Measurements from ENCODE around the gene NCBP3.

The NCBP3 gene

GRCh38 chr17:3768769-3769168 is 77.3 kb downstream of the NCBP3 start:
- TF ChIP-seq CTCF (IDR thresholded peaks at IDR 0.05): no peak

GRCh38 chr17:3768341-3768740 is 77.7 kb downstream of the NCBP3 start:
- no peak for TF ChIP-seq CTCF (IDR thresholded peaks at IDR 0.05)

DNA sequence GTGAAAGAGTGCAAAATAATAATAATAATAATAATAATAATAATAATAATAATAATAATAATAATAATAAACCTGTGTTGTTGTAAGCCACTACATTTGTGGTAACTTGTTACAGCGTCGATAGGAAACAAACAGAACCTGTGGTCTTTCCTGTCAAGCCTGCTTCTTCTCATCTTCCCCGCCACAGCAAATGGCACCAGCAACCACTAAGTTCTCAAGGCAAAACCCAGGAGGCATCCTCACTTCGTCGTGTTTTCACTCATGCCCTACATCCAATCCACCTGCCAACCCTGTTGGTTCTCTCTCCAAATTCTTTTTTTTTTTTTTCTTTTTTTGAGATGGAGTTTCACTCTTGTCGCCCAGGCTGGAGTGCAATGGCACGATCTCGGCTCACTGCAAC is 79.3 kb downstream of the NCBP3 start:
- no peak for TF ChIP-seq CTCF (IDR thresholded peaks at IDR 0.05)

DNA sequence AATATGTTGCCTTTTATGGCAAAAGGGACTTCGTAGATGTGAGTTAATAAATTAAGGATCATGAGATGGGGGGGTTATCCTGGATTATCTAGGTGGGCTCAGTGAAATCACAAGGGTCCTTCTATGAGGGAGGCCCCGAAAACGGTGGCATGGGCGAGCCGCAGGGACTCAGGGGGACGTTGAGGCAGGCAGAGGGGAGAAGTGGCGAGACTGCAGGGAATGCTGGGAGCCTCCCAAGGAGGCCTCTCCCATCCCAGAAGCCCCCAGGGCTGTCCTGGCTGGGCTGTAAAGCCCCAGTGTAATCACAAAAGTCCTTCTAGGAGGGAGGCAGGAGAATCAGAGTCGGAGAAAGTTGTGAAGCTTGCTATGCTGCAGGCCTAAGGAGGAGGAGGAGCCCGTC is 80.1 kb downstream of the NCBP3 start:
- TF ChIP-seq CTCF (IDR thresholded peaks at IDR 0.05): no peak

- no peak for TF ChIP-seq CTCF (IDR thresholded peaks at IDR 0.05)
Measured at GRCh38 chr17:3763777-3764170, 82.3 kb downstream of the NCBP3 start.

DNA sequence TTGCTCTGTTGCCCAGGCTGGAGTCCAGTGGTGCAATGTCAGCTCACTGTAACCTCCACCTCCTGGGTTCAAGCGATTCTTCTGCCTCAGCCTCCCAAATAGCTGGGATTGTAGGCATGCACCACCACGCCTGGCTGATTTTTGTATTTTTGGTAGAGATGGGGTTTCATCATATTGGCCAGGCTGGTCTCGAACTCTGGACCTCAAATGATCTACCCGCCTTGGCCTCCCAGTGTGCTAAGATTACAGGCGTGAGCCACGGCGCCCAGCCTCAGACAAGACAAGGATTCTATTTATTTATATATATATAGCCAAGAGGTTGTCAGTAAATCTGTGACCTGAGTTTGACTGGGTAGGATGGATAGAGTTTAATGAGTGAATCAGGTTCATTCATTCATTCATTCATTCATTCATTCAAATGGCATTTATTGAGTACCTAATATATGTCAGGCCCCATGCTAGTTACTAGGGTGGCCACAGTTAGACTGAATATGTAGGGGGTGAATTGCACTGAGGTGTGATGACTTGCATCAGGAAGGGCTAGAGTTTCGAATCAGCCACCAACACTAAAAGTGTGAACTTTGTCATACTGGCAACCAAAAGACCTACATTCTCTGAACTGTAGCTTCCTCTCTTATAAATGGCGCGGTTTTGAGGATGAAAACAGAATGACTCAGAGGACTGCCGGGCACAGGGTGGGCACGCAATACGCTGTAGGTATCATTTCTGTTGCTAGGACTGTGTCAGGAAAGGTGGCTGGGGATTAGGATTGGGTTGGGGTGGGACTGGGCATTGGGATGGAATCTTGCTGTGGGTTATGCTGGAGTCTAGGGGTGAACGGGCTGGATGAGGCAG is 82.9 kb downstream of the NCBP3 start:
- TF ChIP-seq CTCF (IDR thresholded peaks at IDR 0.05): no peak

DNA sequence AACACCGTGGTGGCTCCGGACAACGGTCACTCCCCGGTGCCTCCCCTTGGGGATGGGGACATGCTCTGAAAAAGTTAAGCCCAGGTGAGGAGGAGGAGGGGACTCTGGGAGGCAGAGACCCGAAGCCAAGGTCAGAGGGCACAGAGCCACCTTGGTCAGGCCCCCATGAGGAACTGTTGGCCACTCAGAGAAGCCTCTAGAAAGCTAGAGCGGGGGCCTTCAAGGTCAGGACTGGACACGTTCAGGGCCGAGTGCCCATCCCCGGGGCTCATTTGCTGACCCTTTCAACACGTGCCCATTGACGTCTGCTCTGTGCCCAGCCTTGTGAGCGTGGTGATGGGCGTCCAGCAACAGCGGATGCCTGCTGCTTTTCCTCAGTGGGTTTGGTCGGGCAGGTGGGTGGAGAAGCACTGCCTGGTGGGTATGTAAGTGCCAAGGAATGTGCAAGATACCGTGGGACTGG is 84.1 kb downstream of the NCBP3 start:
- TF ChIP-seq CTCF (IDR thresholded peaks at IDR 0.05): no peak
